GM21360 (cell line): ENCODE data around the gene ZDHHC19.
"Not testable (repeated sequence)": the region's sequence is repeated elsewhere in the genome, so short reads cannot be mapped to it uniquely, and the experiment has no call there.

Experiments
- ATAC-seq: cut with Tn5 transposase; IDR thresholded peaks from one replicate; pipeline ENCODE4 v1.9.1; 2021; ENCODE audit warnings: mild to moderate bottlenecking, moderate library complexity; ENCODE audit not compliant: unreplicated experiment

Gene ZDHHC19

GRCh38 chr3:196179380-196180308 is 31.6 kb downstream of the ZDHHC19 start:
- peak; percentile 66 for ATAC-seq

- no peak for ATAC-seq
Measured at GRCh38 chr3:196178993-196179379, 32.2 kb downstream of the ZDHHC19 start.

GRCh38 chr3:196177967-196178366 is 33.2 kb downstream of the ZDHHC19 start:
- no peak for ATAC-seq

GRCh38 chr3:196177567-196177966 is 33.6 kb downstream of the ZDHHC19 start:
- ATAC-seq, result no peak

GRCh38 chr3:196175722-196176121 is 35.5 kb downstream of the ZDHHC19 start:
- ATAC-seq, result no peak

- no peak for ATAC-seq
Measured at GRCh38 chr3:196175116-196175625, 36.0 kb downstream of the ZDHHC19 start.

- no peak for ATAC-seq
Measured at GRCh38 chr3:196174652-196175051, 36.5 kb downstream of the ZDHHC19 start.

GRCh38 chr3:196170296-196170695 is 40.9 kb downstream of the ZDHHC19 start:
- not testable (repeated sequence) for ATAC-seq

- ATAC-seq, result no peak
Measured at GRCh38 chr3:196169836-196170240, 41.4 kb downstream of the ZDHHC19 start.

GRCh38 chr3:196168808-196169391 is 42.3 kb downstream of the ZDHHC19 start:
- no peak for ATAC-seq

- ATAC-seq, result no peak
Measured at GRCh38 chr3:196166741-196167140, 44.5 kb downstream of the ZDHHC19 start.

GRCh38 chr3:196165850-196166249 is 45.4 kb downstream of the ZDHHC19 start:
- ATAC-seq, result no peak

GRCh38 chr3:196165006-196165575 is 46.1 kb downstream of the ZDHHC19 start:
- ATAC-seq, result not testable (repeated sequence)

- ATAC-seq, result no peak
Measured at GRCh38 chr3:196164576-196164975, 46.6 kb downstream of the ZDHHC19 start.

- no peak for ATAC-seq
Measured at GRCh38 chr3:196163666-196164493, 47.3 kb downstream of the ZDHHC19 start.

GRCh38 chr3:196163212-196163611 is 48.0 kb downstream of the ZDHHC19 start:
- ATAC-seq, result no peak

GRCh38 chr3:196162679-196163078 is 48.5 kb downstream of the ZDHHC19 start:
- ATAC-seq, result no peak

GRCh38 chr3:196159952-196160804 is 51.0 kb downstream of the ZDHHC19 start:
- peak; percentile 94 for ATAC-seq

GRCh38 chr3:196159526-196159925 is 51.7 kb downstream of the ZDHHC19 start:
- no peak for ATAC-seq

GRCh38 chr3:196156160-196156559 is 55.0 kb downstream of the ZDHHC19 start:
- ATAC-seq, result no peak
